BJ (cell line): Measurements from ENCODE around the gene DPYD. TPM values are rescaled to one million over a fixed set of nuclear protein-coding genes. Genes with fewer than 3 reads are reported as not detected.

Source experiments
- CTCF ChIA-PET: fragments of 350-600 bp; formaldehyde crosslinking; extraction: SDS; loops from one replicate; lab custom pipeline; 2021; ENCODE audit warnings: antibody characterized with exemption, inconsistent platforms; lab: Yijun Ruan, JAX
- POLR2A ChIA-PET: fragments of 300-600 bp; sonication (Branson Sonifier 250); formaldehyde crosslinking; extraction: SDS; loops from one replicate; lab custom pipeline; 2021; ENCODE audit warnings: antibody characterized with exemption; lab: Charles Lee
- DNase-seq: peaks from one replicate; pipeline ENCODE4 v3.0.0-alpha.2; 2011; ENCODE audit warnings: low read depth
- H3K27me3 ChIP-seq: 2 replicates; pipeline ENCODE4 v1.6.0; 2011; ENCODE audit warnings: low read length; ENCODE audit not compliant: control insufficient read depth, insufficient read depth
- H3K36me3 ChIP-seq: 2 replicates; pipeline ENCODE4 v1.5.1; 2011; ENCODE audit warnings: low read length; ENCODE audit not compliant: control insufficient read depth, insufficient read depth
- H3K4me3 ChIP-seq: 2 replicates; pipeline ENCODE4 v1.5.1; 2011; ENCODE audit warnings: low read depth, mild to moderate bottlenecking, control low read depth, low read length
- CTCF ChIP-seq: IDR thresholded peaks from 2 replicates; pipeline ENCODE4 v1.5.1; 2011; ENCODE audit warnings: low read depth, mild to moderate bottlenecking, control low read depth, inconsistent platforms, low read length, moderate library complexity; ENCODE audit not compliant: insufficient read depth
- polyA plus RNA-seq: library from polyadenylated mRNA; depleted of rRNA; stranded (reverse); fragments of >200 nt; gene quantifications from 2 replicates; pipeline ENCODE4 v1.2.3, GENCODE V29; 2011

Gene DPYD
- polyA plus RNA-seq, 1 experiment, result 13.1 TPM

GRCh38 chr1:97806996-97807520 lies 113.8 kb downstream of the DPYD start:
- POLR2A ChIA-PET, result no interaction called here
- Histone ChIP-seq H3K27me3 (no peaks in the 10 kb centered on the region), H3K36me3 (no peaks in the 10 kb centered on the region), H3K4me3 (no peak overlapping the region)
- DNase-seq, result no peak
- CTCF ChIA-PET, result no interaction called here
- TF ChIP-seq CTCF, result no peak

- ChIA-PET POLR2A (no interaction called here), CTCF (no interaction called here)
- no peak for DNase-seq
- H3K27me3 ChIP-seq, result no peaks in the 10 kb centered on the region
- no peak for TF ChIP-seq CTCF
- no peak overlapping the region for H3K4me3 ChIP-seq
- H3K36me3 ChIP-seq, result no peaks in the 10 kb centered on the region
Measured at GRCh38 chr1:97806326-97806725, 114.5 kb downstream of the DPYD start.

DNA sequence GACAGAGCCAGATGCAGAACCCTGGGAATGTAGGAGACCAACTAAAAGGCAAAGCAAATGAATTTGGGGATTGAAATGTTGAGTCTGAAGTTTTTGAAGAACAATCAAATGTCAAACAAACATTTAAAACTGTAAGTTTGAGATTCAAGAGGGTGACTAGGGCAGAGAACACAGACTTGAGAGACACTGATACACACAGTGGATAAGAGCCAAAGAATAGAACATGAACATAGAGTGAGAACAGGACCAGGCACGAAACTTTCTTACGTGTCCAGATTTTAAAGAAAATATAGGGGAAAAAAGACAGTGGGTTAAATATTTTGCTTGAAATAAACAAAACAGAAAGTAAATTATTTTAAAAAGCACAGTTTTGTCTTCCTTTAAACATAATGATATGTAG lies 115.7 kb downstream of the DPYD start:
- no peak for TF ChIP-seq CTCF

GRCh38 chr1:97803026-97803425 lies 117.8 kb downstream of the DPYD start:
- ChIA-PET CTCF (no interaction called here), POLR2A (no interaction called here)
- Histone ChIP-seq H3K36me3 (no peaks in the 10 kb centered on the region), H3K27me3 (no peaks in the 10 kb centered on the region), H3K4me3 (no peak overlapping the region)
- TF ChIP-seq CTCF, result no peak
- DNase-seq, result no peak

More for the DNA sequence above, 115.7 kb downstream of the DPYD start:
- DNase-seq, result no peak
- Histone ChIP-seq H3K4me3 (no peak overlapping the region), H3K36me3 (no peaks in the 10 kb centered on the region), H3K27me3 (no peaks in the 10 kb centered on the region)
- ChIA-PET POLR2A (no interaction called here), CTCF (no interaction called here)

DNA sequence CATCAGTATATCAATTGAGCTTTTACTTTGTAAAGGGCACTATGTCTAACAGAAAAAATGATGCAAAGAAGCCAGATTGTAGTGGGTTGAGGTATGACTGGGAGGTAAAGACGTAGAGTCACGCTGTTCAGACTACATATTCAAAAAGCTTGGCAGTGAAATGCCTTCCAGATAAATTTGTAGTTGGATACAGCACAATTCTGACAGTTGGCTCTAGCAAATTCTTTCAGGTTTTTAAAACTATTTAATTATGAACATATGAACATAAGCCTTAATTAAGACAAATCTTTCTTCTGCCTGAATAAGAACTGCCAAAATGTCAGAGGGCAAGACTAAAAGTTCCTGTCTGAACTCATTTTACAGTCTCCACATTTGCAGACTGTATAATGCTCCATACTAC lies 118.8 kb downstream of the DPYD start:
- CTCF ChIA-PET, result no interaction called here
- DNase-seq, result no peak

More for the DNA sequence above, 118.8 kb downstream of the DPYD start:
- POLR2A ChIA-PET, result no interaction called here
- no peaks in the 10 kb centered on the region for H3K27me3 ChIP-seq
- H3K36me3 ChIP-seq, result no peaks in the 10 kb centered on the region
- H3K4me3 ChIP-seq, result no peak overlapping the region
- no peak for TF ChIP-seq CTCF
